Activated naive CD8-positive, alpha-beta T cell treated with anti-CD3 and anti-CD28 coated beads for 36 hours (primary cell): Measurements from ENCODE around the gene ZC3H13. TPM values are rescaled to one million over a fixed set of nuclear protein-coding genes. Genes with fewer than 3 reads are reported as not detected.

Experiments
- DNase-seq: peaks from one replicate; pipeline ENCODE4 v3.0.0; 2021
- H3K27ac Mint-ChIP-seq: one replicate; pipeline ENCODE4 v1.8.0; 2022; ENCODE audit warnings: mild to moderate bottlenecking, moderate library complexity, mixed read lengths
- H3K27me3 Mint-ChIP-seq: one replicate; pipeline ENCODE4 v1.8.0; 2022; ENCODE audit warnings: mild to moderate bottlenecking, mixed read lengths
- H3K36me3 Mint-ChIP-seq: one replicate; pipeline ENCODE4 v1.8.0; 2021; ENCODE audit warnings: mild to moderate bottlenecking, mixed read lengths
- H3K4me1 Mint-ChIP-seq: one replicate; pipeline ENCODE4 v1.8.0; 2021; ENCODE audit warnings: mixed read lengths
- H3K4me3 Mint-ChIP-seq: one replicate; pipeline ENCODE4 v1.8.0; 2022; ENCODE audit warnings: mild to moderate bottlenecking, moderate library complexity, mixed read lengths
- H3K9me3 Mint-ChIP-seq: one replicate; pipeline ENCODE4 v1.8.0; 2022; ENCODE audit warnings: mixed read lengths
- total RNA-seq, 2 experiments: library from RNA; stranded (reverse); gene quantifications; one replicate each; pipeline ENCODE4 v1.2.3, GENCODE V29; 2021

Gene ZC3H13
- total RNA-seq, 2 experiments from 2014 or later: 41.6 to 45.7 TPM

DNA sequence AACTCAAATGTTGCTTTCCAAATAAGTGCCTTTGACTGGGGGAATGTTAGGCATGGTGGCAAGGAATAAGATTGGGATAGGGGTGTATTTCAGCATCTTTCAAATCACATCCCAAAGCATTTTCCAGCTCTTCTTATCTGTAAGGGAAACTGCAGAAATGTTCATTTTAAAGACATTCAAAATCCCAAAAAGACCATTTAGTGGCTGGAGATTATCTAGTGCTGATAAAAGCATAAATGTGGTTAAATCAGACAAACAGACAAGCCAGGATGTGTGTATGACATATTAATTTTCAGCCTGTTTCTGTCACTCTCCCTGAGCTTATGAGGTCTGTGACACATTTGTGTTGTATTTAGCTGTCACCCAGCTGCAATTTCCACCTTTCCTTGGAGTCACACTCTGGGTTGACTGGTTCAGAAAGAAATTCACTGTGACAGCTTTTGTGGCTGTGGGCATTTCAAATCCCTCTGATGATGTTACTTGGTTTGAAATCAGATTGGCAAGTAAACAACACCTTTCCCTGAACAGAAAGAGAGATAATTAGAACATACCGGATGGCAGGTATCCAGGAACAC, 131.3 kb downstream of the ZC3H13 start:
- Mint-ChIP-seq H3K27me3 (no peaks in the 10 kb centered on the region), H3K36me3 (no peaks in the 10 kb centered on the region), H3K4me3 (no peak overlapping the region), H3K27ac (no peak overlapping the region), H3K4me1 (no peaks in the 10 kb centered on the region), H3K9me3 (no peaks in the 10 kb centered on the region)
- no peak for DNase-seq

DNA sequence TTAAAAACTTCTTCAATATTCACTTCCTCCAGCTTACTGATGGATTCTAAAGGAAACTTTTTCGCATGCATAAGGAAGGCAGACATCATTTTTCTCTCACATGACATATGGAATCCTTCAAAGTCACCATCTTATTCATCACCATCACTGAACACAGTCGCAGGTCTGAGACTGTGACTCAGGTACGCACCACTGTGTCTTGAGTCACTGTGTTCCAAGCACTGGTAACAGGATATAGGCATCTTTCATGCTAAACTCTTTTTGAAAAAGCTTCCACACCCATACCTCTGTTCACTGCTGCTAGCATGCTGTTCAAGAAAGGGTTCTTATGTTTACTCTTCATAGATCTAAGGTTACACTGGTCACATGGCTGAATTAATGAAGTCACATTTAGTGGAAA, 133.9 kb downstream of the ZC3H13 start:
- Mint-ChIP-seq H3K27ac (no peak overlapping the region), H3K36me3 (no peaks in the 10 kb centered on the region), H3K4me3 (no peak overlapping the region), H3K4me1 (no peaks in the 10 kb centered on the region), H3K27me3 (no peaks in the 10 kb centered on the region), H3K9me3 (no peaks in the 10 kb centered on the region)
- DNase-seq: no peak

DNA sequence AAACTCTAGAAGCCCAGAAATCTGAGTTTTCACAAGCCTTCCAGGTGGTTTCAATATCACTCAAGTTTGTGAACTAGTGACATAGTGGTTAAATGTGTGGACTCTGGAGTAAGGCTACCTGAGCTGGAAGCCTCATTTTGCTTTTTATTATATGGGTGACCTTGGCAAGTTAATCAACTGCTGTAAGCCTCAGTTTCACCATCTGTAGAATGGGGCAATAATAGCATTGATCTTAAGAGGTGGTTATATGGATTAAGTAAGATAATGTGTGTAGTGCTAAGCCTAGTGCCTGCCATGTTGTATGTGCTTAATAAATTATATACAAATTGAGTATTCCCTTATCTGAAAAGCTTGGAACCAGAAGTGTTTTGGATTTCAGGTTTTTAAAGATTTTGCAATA, 135.5 kb downstream of the ZC3H13 start:
- Mint-ChIP-seq H3K36me3 (no peaks in the 10 kb centered on the region), H3K27ac (no peak overlapping the region), H3K9me3 (no peaks in the 10 kb centered on the region), H3K4me3 (no peak overlapping the region), H3K27me3 (no peaks in the 10 kb centered on the region), H3K4me1 (no peaks in the 10 kb centered on the region)
- DNase-seq: no peak

DNA sequence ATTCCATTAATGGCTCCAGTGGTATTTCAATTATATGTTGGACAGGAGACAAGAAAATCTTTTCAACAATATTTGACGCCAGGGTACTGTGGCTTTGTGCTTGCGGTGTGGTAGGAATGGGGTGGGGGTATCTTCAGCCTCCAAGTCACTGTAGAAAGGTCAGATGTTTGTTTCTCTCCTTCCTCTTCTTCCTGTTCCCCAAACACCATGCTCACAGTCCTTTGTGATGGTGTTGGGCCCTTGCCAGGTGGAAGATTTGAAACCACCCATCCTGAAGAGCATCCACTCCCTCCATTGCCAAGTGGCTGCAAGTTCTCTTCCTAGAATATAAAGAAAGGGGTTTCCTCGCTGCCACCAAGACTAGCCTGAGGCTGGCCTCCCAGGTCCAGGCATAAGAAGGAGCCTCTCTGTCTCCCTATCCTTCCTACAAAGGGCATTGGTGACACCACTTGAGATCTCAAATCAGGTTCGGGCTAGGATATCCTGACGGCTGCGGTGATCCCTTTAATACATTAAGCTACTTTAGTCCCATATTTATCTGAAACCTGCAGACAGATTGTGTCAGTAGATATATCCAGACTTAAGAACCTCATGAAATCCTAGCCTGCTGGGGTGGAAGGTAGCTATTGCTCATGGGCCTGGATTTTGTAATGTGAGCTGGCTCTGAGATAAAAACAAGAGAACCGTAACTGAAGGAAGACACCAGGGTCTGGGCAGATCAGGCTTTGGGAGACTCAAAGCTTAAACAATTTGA, 136.7 kb downstream of the ZC3H13 start:
- Mint-ChIP-seq H3K27me3 (no peaks in the 10 kb centered on the region), H3K36me3 (no peaks in the 10 kb centered on the region), H3K4me1 (no peaks in the 10 kb centered on the region), H3K4me3 (no peak overlapping the region), H3K27ac (no peak overlapping the region), H3K9me3 (no peaks in the 10 kb centered on the region)
- no peak for DNase-seq

DNA sequence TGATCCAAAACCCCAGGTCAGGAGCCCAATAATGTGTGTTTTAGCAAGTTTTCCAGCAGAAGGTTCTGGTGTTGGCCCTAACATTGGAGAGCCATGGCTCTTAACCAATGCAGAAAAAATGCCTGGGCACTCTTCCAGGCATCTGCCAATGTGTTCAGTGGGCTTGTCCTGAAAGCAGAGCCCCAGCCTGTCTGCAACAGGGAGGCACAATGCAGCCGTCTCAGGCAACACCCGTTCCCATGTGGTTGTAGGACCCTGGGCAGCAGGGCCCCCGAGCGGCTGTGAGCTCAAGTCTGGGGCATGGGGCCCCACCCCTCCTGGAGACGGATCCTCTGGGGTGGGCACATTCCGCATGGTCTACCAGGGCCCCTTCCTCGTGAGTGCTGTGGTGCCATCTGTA, 142.9 kb downstream of the ZC3H13 start:
- H3K9me3 Mint-ChIP-seq: no peaks in the 10 kb centered on the region
- H3K27ac Mint-ChIP-seq: no peak overlapping the region
- no peak for DNase-seq
- H3K27me3 Mint-ChIP-seq: no peaks in the 10 kb centered on the region
- H3K4me1 Mint-ChIP-seq: no peaks in the 10 kb centered on the region
- H3K4me3 Mint-ChIP-seq: no peak overlapping the region
- no peaks in the 10 kb centered on the region for H3K36me3 Mint-ChIP-seq

DNA sequence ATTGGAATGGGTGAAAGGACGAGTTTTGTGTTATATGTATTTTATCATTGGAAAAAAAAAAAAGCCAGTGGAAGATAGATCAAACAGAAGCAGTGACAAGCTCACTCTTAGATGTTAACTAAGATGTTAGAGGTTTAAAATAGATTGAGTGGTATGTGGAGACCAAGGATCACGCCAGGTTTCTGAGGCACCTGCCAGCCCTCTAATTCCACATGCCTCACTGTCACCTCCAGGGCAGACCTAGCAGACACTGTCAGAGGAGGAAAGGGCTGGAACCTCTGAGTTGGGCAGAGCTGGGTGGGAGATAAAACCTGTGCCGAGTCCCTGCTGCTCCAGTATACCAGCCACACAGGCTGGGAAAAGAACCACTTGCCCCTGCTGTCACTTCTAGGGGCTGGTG, 143.5 kb downstream of the ZC3H13 start:
- H3K27ac Mint-ChIP-seq: no peak overlapping the region
- H3K4me1 Mint-ChIP-seq: no peaks in the 10 kb centered on the region
- no peaks in the 10 kb centered on the region for H3K27me3 Mint-ChIP-seq

DNA sequence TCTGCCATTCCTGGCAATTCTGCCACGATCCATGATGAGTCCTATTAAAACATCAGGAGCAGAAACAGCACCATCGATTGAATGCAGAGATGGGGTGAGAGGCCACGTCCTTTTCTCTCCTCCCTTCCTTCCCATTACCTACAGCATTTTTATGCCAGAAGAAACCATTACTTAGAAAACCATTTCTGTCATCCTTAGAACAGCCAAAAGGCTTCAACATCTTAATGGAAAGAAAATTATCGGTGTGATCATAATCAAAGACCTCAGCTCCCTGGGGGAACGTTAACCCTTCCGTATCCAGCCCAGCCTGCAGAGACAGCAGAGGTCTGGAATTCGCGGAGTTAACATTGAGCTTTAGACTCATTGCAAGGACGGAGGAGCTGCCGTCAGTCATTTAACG, 145.0 kb downstream of the ZC3H13 start:
- no peaks in the 10 kb centered on the region for H3K9me3 Mint-ChIP-seq
- H3K36me3 Mint-ChIP-seq: no peaks in the 10 kb centered on the region
- H3K27me3 Mint-ChIP-seq: no peaks in the 10 kb centered on the region
- H3K4me3 Mint-ChIP-seq: no peak overlapping the region
- no peak overlapping the region for H3K27ac Mint-ChIP-seq
- no peak for DNase-seq
- H3K4me1 Mint-ChIP-seq: no peaks in the 10 kb centered on the region

More for the DNA sequence above, 143.5 kb downstream of the ZC3H13 start:
- Mint-ChIP-seq H3K9me3 (no peaks in the 10 kb centered on the region), H3K4me3 (no peak overlapping the region), H3K36me3 (no peaks in the 10 kb centered on the region)
- DNase-seq: no peak

Other genes with a start within 250 kb of the ZC3H13 start
- under 1 TPM; 0.30 to 0.33 TPM for gene SIAH3, start 201.0 kb downstream of the ZC3H13 start, total RNA-seq
- not detected for gene CPB2, start 52.3 kb upstream of the ZC3H13 start, total RNA-seq
- gene LCP1, start 129.4 kb upstream of the ZC3H13 start, total RNA-seq: 100 to 1,000 TPM; 886 to 901 TPM
- under 1 TPM; 0.14 to 0.56 TPM for gene LRRC63, start 159.2 kb upstream of the ZC3H13 start, total RNA-seq